Measurements from ENCODE around the gene RAB31. TPM values are rescaled to one million over a fixed set of nuclear protein-coding genes. Genes with fewer than 3 reads are reported as not detected.

RAB31 gene
- polyA plus RNA-seq, 1 of the 3 experiments (the other 2 are of a cell fraction), result 23.0 TPM

DNA sequence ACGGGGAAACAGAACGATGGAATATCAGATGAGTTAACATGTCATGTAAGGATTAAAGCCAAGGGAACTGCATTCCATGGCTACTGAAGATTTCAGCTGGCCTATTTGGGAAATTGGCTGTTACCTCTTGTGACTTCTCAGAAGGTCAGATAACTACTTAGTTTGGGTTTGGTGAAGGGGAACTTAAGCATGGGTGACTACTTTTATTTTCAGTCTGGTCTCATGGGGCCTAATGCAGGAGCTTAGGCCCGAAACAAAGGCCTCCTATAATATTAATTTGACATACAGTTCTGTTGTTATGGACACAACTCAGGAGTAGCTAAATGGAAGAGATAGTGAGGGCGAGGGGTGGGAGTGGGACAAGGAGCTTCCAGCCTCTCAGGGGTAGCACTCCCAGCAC, 133.7 kb downstream of the RAB31 start (continued):
- TF ChIP-seq, protein P1, sequence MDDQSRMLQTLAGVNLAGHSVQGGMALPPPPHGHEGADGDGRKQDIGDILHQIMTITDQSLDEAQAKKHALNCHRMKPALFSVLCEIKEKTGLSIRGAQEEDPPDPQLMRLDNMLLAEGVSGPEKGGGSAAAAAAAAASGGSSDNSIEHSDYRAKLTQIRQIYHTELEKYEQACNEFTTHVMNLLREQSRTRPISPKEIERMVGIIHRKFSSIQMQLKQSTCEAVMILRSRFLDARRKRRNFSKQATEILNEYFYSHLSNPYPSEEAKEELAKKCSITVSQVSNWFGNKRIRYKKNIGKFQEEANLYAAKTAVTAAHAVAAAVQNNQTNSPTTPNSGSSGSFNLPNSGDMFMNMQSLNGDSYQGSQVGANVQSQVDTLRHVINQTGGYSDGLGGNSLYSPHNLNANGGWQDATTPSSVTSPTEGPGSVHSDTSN (IDR thresholded peaks at IDR 0.05), result no peak
- no peak for TF ChIP-seq FOXM1 (IDR thresholded peaks at IDR 0.05; ENCODE audit: low read depth)
- TF ChIP-seq, protein P2, sequence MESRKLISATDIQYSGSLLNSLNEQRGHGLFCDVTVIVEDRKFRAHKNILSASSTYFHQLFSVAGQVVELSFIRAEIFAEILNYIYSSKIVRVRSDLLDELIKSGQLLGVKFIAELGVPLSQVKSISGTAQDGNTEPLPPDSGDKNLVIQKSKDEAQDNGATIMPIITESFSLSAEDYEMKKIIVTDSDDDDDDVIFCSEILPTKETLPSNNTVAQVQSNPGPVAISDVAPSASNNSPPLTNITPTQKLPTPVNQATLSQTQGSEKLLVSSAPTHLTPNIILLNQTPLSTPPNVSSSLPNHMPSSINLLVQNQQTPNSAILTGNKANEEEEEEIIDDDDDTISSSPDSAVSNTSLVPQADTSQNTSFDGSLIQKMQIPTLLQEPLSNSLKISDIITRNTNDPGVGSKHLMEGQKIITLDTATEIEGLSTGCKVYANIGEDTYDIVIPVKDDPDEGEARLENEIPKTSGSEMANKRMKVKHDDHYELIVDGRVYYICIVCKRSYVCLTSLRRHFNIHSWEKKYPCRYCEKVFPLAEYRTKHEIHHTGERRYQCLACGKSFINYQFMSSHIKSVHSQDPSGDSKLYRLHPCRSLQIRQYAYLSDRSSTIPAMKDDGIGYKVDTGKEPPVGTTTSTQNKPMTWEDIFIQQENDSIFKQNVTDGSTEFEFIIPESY (IDR thresholded peaks at IDR 0.05; ENCODE audit: borderline replicate concordance, low read depth), result no peak
- no peak for TF ChIP-seq EZH2phosphoT487 (IDR thresholded peaks at IDR 0.05; ENCODE audit: borderline replicate concordance, low read depth)
- no peak for TF ChIP-seq JUND (IDR thresholded peaks at IDR 0.05)
- TF ChIP-seq NRF1 (IDR thresholded peaks at IDR 0.05; ENCODE audit: low read depth, low read length), result no peak
- TF ChIP-seq, protein P3, sequence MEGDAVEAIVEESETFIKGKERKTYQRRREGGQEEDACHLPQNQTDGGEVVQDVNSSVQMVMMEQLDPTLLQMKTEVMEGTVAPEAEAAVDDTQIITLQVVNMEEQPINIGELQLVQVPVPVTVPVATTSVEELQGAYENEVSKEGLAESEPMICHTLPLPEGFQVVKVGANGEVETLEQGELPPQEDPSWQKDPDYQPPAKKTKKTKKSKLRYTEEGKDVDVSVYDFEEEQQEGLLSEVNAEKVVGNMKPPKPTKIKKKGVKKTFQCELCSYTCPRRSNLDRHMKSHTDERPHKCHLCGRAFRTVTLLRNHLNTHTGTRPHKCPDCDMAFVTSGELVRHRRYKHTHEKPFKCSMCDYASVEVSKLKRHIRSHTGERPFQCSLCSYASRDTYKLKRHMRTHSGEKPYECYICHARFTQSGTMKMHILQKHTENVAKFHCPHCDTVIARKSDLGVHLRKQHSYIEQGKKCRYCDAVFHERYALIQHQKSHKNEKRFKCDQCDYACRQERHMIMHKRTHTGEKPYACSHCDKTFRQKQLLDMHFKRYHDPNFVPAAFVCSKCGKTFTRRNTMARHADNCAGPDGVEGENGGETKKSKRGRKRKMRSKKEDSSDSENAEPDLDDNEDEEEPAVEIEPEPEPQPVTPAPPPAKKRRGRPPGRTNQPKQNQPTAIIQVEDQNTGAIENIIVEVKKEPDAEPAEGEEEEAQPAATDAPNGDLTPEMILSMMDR (IDR thresholded peaks at IDR 0.05), result no peak
- no peak for TF ChIP-seq SMC3 (IDR thresholded peaks at IDR 0.05; ENCODE audit: low read depth, low read length)
- no peak for TF ChIP-seq RFX5 (IDR thresholded peaks at IDR 0.05; ENCODE audit: low read length)
- no peak for TF ChIP-seq RAD21 (IDR thresholded peaks at IDR 0.05; ENCODE audit: low read length)

DNA sequence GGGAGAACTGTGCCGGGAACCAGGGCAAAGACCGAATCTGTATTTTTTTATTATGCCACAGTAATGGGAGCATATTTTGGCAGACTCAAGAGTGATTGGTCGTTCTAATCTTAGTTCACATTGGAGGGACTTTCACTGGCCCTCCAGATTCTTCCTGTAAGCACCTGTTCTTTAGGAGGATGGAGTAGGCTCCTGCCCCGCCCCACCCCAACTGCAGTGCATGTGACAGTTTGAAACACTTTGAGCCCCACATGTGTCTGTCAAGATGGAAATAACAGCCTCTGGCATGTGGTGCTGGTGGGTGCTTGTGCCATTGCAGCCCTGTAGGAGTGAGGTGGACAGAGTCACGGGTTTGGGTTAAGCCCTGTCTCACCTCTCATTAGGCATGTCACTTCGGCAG, 134.3 kb downstream of the RAB31 start:
- Histone ChIP-seq H3K4me1 (ENCODE audit: control insufficient read depth in 1 of 2, insufficient read depth in 2 of 2, low read depth in 1 of 2, low read length in 1 of 2) (peaks cover 0 to 5% of the 10 kb centered on the region in 2 experiments; a peak in 1 of 4 replicates), H3K36me3 (replicated peaks in 1 of 2; ENCODE audit: control insufficient read depth in 1 of 2, insufficient read depth in 2 of 2, low read length in 1 of 2) (no peaks in the 10 kb centered on the region), H4K20me1 (ENCODE audit: insufficient read depth) (no peaks in the 10 kb centered on the region), H3K4me3 (ENCODE audit: low read depth in 2 of 2, low read length in 1 of 2) (no peak overlapping the region), H3K9me3 (no peaks in the 10 kb centered on the region), H2AFZ (ENCODE audit: low read depth) (no peak overlapping the region), H3F3A (replicated peaks; ENCODE audit: insufficient read depth) (no peaks in the 10 kb centered on the region), H3K9me2 (no peaks in the 10 kb centered on the region), H3K9ac (no peak overlapping the region), H3K27ac (ENCODE audit: low read depth in 2 of 2, low read length in 1 of 2) (no peak overlapping the region), H3K4me2 (no peak overlapping the region), H3K27me3 (ENCODE audit: insufficient read depth) (no peaks in the 10 kb centered on the region), H3K79me2 (ENCODE audit: insufficient read depth) (no peaks in the 10 kb centered on the region)
- TF ChIP-seq TEAD4 (IDR thresholded peaks at IDR 0.05; ENCODE audit: borderline replicate concordance, insufficient read depth) (no peak), FOXM1 (IDR thresholded peaks at IDR 0.05; ENCODE audit: low read depth) (no peak)
- ChIA-PET POLR2A (no interaction called here), CTCF (no interaction called here)
- 98% methylated on average over 6 of the region's 6 CpGs for WGBS (ENCODE audit: low lambda C conversion rate)
- DNase-seq, result no peak

Data from SK-N-SH (cell line).